ENCODE data around the gene FBXW11.

- TF ChIP-seq POLR2A (IDR thresholded peaks at IDR 0.05; ENCODE audit: low read length) (no peak), GATA1 (IDR thresholded peaks at IDR 0.05; ENCODE audit: low read depth, low read length) (no peak)
Measured at GRCh38 chr5:171838066-171838465, 168.4 kb downstream of the FBXW11 start.

Measured in erythroblast (primary cell).